OCI-LY3 (cell line): Measurements from ENCODE around the gene F11R.

Source experiments
- H2AFZ ChIP-seq: fragments of 200-600, 300-600 bp; shearing (Covaris generic); 2 replicates; pipeline ENCODE4 v1.6.0; 2014; ENCODE audit warnings: antibody characterized with exemption, low read depth, low read length
- H3K27ac ChIP-seq: fragments of 200-600, 300-600 bp; sonication (generic); 2 replicates; pipeline ENCODE4 v1.5.1; 2014; ENCODE audit warnings: mild to moderate bottlenecking, low read length, moderate library complexity, mixed read lengths
- H3K27me3 ChIP-seq: fragments of 200-600, 300-600 bp; sonication (generic); 2 replicates; pipeline ENCODE4 v1.6.1; 2014; ENCODE audit warnings: low read depth, low read length, mixed read lengths
- H3K36me3 ChIP-seq: fragments of 200-600, 300-600 bp; sonication (generic); replicated peaks from 2 replicates; pipeline ENCODE3; 2014; ENCODE audit warnings: low read depth, low read length, mixed read lengths
- H3K4me1 ChIP-seq: fragments of 300-600, 200-600 bp; sonication (generic); 2 replicates; pipeline ENCODE4 v1.6.1; 2014; ENCODE audit warnings: low read length, mixed read lengths
- H3K4me2 ChIP-seq: fragments of 200-600, 300-600 bp; sonication (generic); 2 replicates; pipeline ENCODE4 v1.6.1; 2014; ENCODE audit warnings: low read length, mixed read lengths
- H3K4me3 ChIP-seq: fragments of 300-600, 200-600 bp; sonication (generic); 2 replicates; pipeline ENCODE4 v1.5.1; 2014; ENCODE audit warnings: antibody characterized with exemption, mild to moderate bottlenecking, low read length, moderate library complexity
- H3K79me2 ChIP-seq: fragments of 300-600, 200-600 bp; shearing (Covaris generic); 2 replicates; pipeline ENCODE4 v1.6.1; 2014; ENCODE audit warnings: mild to moderate bottlenecking, low read length, mixed read lengths
- H3K9ac ChIP-seq: fragments of 300-600, 200-600 bp; shearing (Covaris generic); 2 replicates; pipeline ENCODE4 v1.6.0; 2014; ENCODE audit warnings: mild to moderate bottlenecking, low read length, moderate library complexity
- H3K9me3 ChIP-seq: fragments of 200-600, 300-600 bp; shearing (Covaris generic); 2 replicates; pipeline ENCODE4 v1.6.1; 2014; ENCODE audit warnings: low read length, mixed read lengths; ENCODE audit not compliant: insufficient read depth
- H4K20me1 ChIP-seq: fragments of 200-600, 300-600 bp; sonication (generic); 2 replicates; pipeline ENCODE4 v1.6.1; 2016; ENCODE audit warnings: low read length, mixed read lengths; ENCODE audit not compliant: insufficient read depth
- EZH2phosphoT487 ChIP-seq: fragments of 200-600 bp; shearing (Covaris generic); IDR thresholded peaks from 2 replicates; pipeline ENCODE4 v1.6.1; 2018; ENCODE audit warnings: antibody characterized with exemption, mixed run types, low read depth
- TF ChIP-seq, protein P1 (sequence below): fragments of 200-600, 300-600 bp; sonication (generic); IDR thresholded peaks from 2 replicates; pipeline ENCODE4 v1.5.1; 2014; ENCODE audit warnings: antibody characterized with exemption, low read length, low read depth

Gene F11R

DNA sequence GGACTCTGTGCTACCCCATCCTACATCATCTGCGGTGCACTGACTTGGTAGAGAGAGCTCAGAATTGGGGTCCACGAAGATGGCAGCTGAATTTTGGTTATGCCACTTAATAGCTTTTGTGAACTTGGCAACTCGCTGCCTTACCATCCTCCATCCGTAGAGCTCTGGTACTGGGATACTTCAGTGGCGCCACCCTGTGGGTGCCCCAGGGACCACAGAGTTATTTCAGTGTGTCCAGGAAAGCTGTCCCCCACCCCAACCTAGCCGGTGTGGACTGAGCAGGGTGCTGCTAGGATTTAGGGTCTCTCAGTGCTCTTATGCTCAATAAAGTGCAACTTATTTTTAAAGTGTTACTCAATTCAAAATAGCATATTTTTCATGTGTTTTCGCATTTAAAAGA is 33.9 kb upstream of the F11R start:
- Histone ChIP-seq H4K20me1 (no peaks in the 10 kb centered on the region; the same call in 1 of the 2 replicates), H3K9ac (no peak overlapping the region), H3K36me3 (peaks cover 65% of the 10 kb centered on the region), H3K9me3 (no peaks in the 10 kb centered on the region), H3K27me3 (no peaks in the 10 kb centered on the region), H3K27ac (no peak overlapping the region), H2AFZ (no peak overlapping the region), H3K4me3 (no peak overlapping the region), H3K79me2 (peaks cover 5% of the 10 kb centered on the region; the same call in 1 of the 2 replicates), H3K4me2 (no peak overlapping the region), H3K4me1 (no peaks in the 10 kb centered on the region)
- TF ChIP-seq, protein P1, sequence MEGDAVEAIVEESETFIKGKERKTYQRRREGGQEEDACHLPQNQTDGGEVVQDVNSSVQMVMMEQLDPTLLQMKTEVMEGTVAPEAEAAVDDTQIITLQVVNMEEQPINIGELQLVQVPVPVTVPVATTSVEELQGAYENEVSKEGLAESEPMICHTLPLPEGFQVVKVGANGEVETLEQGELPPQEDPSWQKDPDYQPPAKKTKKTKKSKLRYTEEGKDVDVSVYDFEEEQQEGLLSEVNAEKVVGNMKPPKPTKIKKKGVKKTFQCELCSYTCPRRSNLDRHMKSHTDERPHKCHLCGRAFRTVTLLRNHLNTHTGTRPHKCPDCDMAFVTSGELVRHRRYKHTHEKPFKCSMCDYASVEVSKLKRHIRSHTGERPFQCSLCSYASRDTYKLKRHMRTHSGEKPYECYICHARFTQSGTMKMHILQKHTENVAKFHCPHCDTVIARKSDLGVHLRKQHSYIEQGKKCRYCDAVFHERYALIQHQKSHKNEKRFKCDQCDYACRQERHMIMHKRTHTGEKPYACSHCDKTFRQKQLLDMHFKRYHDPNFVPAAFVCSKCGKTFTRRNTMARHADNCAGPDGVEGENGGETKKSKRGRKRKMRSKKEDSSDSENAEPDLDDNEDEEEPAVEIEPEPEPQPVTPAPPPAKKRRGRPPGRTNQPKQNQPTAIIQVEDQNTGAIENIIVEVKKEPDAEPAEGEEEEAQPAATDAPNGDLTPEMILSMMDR: peak; percentile 38
- no peak for TF ChIP-seq EZH2phosphoT487

DNA sequence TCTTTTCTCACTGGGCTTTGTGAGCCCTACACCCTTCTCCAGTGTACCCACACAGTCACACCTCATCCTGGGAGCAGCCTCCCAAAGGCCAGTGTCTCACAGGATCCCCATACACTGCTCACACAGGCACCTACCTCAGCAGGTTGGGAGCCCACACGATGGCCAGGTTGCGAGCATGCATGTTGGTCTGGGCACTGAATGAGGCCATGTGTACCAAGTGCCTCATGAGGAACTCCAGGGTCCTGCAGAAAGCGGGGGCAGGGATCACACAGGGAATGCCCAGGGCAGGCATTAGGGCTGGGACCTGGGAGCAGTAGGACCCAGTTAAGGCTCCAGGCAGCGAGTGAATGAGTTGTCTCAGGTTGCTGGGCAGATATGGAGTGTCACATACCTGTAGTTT is 33.3 kb upstream of the F11R start:
- H4K20me1 ChIP-seq: no peaks in the 10 kb centered on the region
- peaks cover under 1% of the 10 kb centered on the region; the same call in 1 of the 2 replicates for H3K79me2 ChIP-seq
- no peak overlapping the region for H3K27ac ChIP-seq
- no peak overlapping the region for H3K4me2 ChIP-seq
- peaks cover 66% of the 10 kb centered on the region for H3K36me3 ChIP-seq
- no peak overlapping the region for H2AFZ ChIP-seq
- H3K9me3 ChIP-seq: no peaks in the 10 kb centered on the region
- no peaks in the 10 kb centered on the region for H3K4me1 ChIP-seq
- TF ChIP-seq EZH2phosphoT487: no peak
- TF ChIP-seq, protein P1: no peak
- H3K27me3 ChIP-seq: no peaks in the 10 kb centered on the region
- no peak overlapping the region for H3K9ac ChIP-seq
- no peak overlapping the region for H3K4me3 ChIP-seq

DNA sequence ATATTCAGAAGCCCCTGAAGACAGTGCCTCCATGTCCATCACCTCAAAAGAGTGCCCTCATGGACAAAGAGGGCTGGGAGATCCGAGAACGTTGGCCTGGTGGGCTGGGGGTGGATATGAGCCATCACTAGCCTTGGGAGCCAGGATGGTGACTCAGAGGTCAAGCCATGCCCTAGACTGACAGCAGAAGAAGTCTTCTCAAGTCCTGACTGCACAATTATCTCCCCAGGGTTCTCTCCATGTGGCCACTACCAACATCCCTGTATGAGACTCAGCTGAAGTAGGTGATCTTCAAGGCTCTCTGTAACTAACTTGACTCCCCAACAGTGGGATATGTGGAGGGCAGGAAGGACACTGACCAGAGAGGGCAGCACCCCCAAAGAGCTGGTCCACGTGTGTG is 31.9 kb upstream of the F11R start:
- peaks cover 77% of the 10 kb centered on the region for H3K36me3 ChIP-seq
- H3K9ac ChIP-seq: no peak overlapping the region
- no peaks in the 10 kb centered on the region for H3K9me3 ChIP-seq
- H4K20me1 ChIP-seq: no peaks in the 10 kb centered on the region
- no peaks in the 10 kb centered on the region; the same call in 1 of the 2 replicates for H3K79me2 ChIP-seq
- TF ChIP-seq EZH2phosphoT487: no peak
- TF ChIP-seq, protein P1: no peak
- H3K4me3 ChIP-seq: no peak overlapping the region
- H3K27me3 ChIP-seq: no peaks in the 10 kb centered on the region
- no peak overlapping the region for H3K4me2 ChIP-seq
- H3K4me1 ChIP-seq: peaks cover 2% of the 10 kb centered on the region; the same call in 1 of the 2 replicates
- no peak overlapping the region for H3K27ac ChIP-seq
- H2AFZ ChIP-seq: no peak overlapping the region

DNA sequence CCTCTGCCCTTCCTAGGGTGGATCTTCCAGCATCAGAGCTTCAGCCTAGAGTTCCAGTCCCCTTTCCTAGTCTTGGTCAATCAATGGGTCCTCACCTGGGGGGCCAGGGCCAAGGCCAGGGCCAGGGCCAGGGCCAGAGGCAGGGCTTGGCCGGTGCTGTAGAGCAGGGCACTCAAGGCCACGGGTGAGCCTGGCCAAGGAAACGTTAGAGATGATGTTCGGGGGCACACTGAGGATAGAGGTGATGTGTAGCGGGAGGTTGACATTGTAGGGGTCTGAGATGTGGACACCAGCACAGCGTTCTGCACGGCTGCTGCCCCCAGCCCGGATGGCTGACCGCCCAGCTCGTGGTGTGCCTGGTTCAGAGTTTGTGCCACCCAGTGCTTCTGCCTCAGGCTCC is 30.3 kb upstream of the F11R start:
- no peak for TF ChIP-seq EZH2phosphoT487
- TF ChIP-seq, protein P1: no peak
- Histone ChIP-seq H2AFZ (no peak overlapping the region), H3K9ac (no peak overlapping the region), H3K27ac (no peak overlapping the region), H3K27me3 (no peaks in the 10 kb centered on the region), H3K9me3 (no peaks in the 10 kb centered on the region), H4K20me1 (no peaks in the 10 kb centered on the region), H3K36me3 (peaks cover 79% of the 10 kb centered on the region), H3K4me1 (peaks cover 19% of the 10 kb centered on the region), H3K4me2 (no peak overlapping the region), H3K4me3 (no peak overlapping the region), H3K79me2 (no peaks in the 10 kb centered on the region; the same call in 1 of the 2 replicates)
